ENCODE measurements around the gene ARMH1.

Gene ARMH1

DNA sequence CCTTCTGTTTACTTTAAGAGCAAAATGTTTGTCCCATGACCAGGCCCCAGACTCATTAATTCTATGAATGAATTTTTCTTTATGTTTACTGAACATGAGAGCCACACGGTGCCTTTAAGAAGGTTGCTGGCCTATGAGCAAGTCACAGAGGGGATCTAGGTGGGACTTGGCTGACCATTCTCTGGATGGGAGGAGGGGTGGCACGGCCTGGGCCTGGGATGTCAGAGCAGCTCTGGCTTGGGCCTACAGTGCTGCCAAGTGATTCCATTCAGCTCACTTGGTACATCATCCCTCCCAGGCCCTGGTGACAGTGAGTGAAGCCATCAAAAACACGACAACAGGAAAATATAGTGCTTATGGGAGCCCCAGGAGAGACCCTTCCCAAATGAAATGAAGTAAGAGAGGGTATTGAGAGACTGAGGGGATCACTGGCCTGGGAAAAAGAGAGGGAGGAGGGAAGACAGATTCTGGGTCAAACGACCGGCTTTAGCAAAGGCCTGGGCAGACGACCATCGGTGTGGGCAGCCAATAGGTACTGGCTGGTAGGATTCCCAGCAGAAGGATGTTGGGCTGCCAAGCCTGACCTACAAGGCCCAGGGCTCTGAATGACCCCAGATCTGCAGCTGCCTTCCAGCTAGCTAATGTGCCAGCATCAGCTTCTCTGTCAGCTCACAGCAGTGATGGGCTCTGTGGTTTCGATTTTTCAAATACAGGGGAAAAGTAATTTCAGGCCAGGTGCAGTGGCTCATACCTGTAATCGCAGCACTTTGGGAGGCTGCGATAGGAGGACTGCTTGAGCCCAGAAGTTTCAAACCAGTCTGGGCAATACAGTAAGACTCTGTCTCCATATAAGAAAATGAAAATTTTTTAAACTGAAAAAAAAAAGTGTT lies 3.5 kb upstream of the ARMH1 start:
- no peak for DNase-seq (ENCODE audit: low read depth in 2 of 2)

DNA sequence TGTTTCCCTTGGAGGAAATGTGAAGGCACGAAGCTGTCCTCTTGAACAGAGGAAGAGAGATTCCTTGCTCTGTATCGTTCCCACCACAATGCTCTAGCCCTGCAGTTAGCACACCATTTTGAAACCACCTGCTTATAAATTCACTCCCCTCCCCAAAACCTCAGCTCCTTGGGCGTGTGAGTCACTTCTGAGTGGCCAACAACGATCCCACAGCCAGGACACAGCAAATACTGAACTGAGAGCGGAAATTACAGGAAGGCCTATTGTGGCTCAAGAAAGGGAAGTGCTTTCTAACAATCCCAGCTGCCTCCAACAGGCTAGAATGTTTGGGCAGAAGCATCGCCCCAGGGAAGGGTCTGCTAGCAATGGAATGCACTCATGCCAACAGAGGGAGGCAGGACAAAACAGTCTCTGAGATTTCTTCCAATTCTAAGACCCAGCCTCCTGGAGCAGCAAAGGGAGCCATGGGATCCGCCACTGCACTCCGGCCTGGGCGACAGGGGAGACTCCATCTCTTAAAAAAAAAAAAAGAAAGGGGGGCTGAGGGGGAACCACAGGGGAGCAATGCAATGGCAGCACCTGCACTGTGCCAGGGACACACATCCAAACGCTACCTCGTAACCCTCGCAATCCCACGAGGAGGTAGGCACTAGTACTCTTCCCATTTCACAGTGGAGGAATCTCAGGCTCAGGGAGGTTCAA lies 2.1 kb upstream of the ARMH1 start:
- DNase-seq (ENCODE audit: low read depth in 2 of 2), result no peak

DNA sequence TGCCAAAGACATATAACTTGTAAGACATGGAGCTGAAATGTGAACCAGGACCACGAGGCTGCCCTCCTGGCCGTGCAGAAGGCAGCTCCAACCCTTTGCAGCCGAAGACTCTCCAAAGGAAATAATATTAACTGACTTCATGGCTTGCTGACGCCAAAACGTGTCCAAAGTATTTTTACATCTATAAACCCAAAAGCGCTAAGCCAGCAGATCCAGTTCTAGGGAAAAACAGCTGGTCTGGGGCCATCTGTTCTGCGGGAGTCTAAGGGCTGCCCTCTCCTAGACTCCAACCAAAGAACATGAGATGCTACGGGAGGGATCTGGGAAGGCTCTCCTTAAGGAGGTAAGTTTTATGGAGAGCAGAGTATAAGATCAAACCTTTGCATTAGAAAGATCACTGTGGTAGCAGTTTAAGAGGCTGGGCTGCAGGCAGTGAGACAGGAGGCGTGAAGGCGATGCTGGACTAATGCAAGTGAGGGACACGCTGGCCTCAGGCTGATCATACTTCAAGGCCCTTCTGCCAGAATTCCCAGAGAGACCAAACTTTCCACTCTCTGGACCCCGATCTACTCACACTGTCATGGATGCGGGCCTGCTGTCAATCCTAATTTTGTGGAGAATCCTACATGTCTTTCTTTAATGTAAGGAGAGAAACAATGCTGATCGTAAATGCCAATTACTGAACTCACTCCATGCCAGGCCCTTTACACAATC lies 1.4 kb upstream of the ARMH1 start:
- DNase-seq (ENCODE audit: low read depth in 2 of 2), result no peak

DNA sequence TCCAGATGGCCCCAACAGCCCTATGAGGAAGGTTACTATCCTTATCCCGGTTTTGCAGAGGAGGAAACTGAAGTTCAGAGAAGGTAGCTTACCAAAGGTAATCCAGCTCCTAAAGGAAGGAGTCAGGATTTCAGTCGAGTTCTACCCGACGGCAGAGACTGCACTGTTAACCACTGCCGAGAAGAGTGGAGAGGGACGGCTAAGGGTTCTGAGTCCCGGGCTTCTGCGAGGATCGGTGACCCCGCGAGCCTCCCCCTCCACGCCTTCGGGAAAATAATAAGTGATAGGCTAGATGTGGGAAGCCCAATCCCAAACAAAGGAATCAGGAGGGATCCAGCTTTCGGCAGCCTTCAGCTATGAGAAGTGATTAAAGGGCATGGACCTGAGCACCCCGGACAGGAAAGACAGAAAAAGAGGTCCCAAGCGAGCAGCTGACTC lies 820 bp upstream of the ARMH1 start:
- no peak for DNase-seq (ENCODE audit: low read depth in 2 of 2)

DNA sequence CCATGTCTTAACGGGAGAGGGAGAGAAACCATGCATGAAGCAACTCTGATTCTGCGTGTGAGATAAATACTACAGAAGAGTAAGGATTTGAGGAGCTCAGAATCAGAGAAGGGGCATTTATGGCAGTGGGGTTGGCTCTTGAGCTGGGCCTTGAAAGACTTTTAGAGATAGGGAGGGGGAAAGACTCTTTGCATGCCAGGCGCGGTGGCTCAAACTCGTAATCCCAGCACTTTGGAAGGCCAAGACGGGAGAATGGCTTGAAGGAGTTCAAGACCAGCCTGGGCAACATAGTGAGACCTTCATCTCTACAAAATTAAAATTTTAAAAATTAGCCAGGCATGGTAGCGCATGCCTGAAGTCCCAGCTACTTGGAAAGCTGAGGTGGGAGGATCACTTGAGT lies 672 bp downstream of the ARMH1 start:
- DNase-seq (ENCODE audit: low read depth in 2 of 2), result no peak

GRCh38 chr1:44676484-44677200 lies 2.1 kb downstream of the ARMH1 start:
- no peak for DNase-seq (ENCODE audit: low read depth in 2 of 2)

DNA sequence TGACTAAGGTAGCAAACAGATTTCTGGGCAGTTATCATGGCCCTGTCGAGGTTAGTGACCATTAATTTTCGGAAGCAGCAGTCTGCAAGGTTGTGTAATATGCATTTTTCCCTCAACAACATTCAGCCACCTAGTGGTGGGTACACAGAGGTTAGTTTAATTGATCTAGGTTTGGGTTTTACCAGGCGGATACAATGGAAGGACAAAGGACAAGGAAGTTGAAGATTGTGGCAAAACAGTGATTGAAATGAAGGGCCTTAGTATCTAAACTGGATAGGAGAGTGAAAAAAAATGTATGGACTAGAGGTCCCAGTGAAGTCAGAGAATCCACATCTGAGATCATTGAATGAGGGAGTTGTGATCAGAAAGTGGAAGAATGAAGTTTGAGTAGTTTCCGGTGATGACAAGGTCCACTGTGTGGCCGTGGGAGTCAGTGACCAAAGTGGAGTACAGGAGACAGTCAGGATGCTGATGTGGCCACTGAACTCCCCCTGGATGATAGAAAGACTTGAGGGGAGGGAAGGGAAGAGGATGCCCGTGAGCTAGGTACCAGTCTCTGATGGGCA lies 2.8 kb downstream of the ARMH1 start:
- no peak for DNase-seq (ENCODE audit: low read depth in 2 of 2)

GRCh38 chr1:44678120-44678519 lies 3.6 kb downstream of the ARMH1 start:
- DNase-seq (ENCODE audit: low read depth in 2 of 2), result no peak

- DNase-seq (ENCODE audit: low read depth in 2 of 2), result no peak
Observed at GRCh38 chr1:44678626-44679025, 4.1 kb downstream of the ARMH1 start.

GRCh38 chr1:44679468-44679867 lies 5.0 kb downstream of the ARMH1 start:
- DNase-seq (ENCODE audit: low read depth in 2 of 2), result no peak

DNA sequence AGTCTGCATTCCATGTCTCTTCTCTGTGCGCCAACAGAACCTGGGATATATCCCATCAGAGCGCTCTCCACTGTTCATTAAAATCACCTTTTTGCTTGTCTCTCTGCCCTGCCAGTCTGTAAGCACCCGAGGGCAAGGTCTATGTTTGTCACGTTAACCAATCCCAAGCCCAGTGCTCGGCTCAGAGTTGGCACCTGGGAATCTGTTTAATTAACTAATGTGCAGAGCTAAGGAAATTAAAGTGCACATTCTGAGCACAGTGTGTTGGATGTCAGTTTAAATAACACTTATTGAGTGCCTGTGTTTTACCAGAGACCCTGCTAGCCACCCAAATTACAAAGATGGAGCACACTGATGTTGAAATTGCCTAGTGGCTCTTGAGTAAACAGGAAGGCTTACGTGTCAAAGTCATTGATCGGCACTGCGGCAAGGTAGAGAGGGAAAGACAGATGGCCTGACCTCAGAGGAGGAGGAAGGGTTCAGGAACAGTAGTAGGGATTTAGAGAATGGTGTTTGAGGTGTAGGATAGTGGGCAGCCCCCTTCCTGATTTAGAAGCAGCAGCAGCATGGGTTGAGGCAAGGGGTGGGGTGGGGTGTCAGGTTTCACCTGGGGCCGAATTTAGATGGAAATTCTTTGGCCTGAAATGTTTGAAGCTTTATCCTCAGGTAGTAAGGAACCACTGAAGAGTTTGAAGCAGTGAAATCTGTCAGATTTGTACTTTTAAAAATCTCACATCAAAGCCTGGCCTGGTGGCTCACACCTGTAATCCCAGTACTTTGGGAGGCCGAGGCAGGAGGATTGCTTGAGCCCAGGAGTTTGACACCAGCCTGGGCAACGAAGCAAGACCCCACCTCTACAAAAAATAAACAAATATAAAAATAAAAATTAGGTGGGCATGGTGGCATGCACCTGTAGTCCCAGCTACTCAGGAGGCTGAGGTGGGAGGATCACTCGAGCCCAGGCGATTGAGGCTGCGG lies 7.7 kb downstream of the ARMH1 start:
- DNase-seq (ENCODE audit: low read depth in 2 of 2), result no peak

DNA sequence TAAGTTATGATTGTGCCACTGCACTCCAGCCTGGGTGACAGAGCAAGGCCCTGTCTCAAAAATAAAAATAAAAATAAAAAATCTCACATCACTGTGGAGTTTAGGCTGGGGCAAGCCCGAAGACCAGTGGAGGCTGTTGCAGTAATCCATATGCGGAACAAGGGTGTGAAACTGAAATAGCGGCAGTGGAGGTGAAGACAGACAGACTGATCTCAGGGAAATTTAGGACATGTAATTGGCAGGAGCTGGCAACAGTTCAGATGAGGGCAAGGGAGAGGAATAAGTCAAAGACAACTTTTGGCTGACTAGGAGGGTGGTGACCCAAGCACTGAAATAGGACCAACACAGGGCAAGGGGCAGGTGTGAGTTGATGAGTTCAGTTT lies 8.4 kb downstream of the ARMH1 start:
- DNase-seq (ENCODE audit: low read depth in 2 of 2), result no peak

GRCh38 chr1:44684525-44684924 lies 10.0 kb downstream of the ARMH1 start:
- DNase-seq (ENCODE audit: low read depth in 2 of 2), result no peak

DNA sequence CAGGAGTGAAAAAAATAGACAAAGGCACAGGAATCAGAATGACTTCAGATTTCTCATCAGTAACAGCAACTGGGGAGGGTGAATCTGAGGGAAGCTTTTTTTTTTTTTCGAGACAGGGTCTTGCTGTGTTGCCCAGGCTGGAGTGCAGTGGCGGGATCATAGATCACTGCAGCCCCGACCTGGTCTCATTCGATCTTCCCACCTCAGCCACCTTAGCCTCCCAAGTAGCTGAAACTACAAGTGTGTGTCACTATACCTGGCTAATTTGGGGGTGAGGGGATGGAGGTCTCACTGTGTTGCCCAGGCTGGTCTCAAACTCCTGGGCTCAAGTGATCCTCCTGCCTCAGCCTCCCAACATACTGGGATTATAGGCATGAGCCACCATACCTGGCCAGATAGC lies 10.7 kb downstream of the ARMH1 start:
- DNase-seq (ENCODE audit: low read depth in 2 of 2), result no peak

DNA sequence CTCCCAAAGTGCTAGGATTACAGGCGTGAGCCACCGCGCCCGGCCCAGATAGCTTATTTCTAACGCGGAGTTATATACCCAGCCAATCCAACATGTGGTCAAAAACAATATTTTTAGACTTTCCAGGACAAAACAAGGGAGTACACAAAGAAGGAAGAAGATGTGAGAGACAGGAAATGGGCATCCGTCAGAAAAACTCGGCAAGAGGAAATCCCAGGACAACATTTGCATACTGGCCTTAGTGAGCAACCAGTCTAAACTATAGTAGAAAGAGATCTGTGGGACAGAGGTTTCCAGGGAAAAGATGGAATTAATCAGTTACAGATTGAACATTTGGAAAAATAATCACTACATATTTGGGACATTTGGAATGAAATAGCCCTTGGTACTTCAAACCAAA lies 11.4 kb downstream of the ARMH1 start:
- no peak for DNase-seq (ENCODE audit: low read depth in 2 of 2)

- DNase-seq (ENCODE audit: low read depth in 2 of 2), result no peak
Observed at GRCh38 chr1:44688760-44689446, 14.4 kb downstream of the ARMH1 start.

GRCh38 chr1:44689447-44689765 lies 14.9 kb downstream of the ARMH1 start:
- no peak for DNase-seq (ENCODE audit: low read depth in 2 of 2)

DNA sequence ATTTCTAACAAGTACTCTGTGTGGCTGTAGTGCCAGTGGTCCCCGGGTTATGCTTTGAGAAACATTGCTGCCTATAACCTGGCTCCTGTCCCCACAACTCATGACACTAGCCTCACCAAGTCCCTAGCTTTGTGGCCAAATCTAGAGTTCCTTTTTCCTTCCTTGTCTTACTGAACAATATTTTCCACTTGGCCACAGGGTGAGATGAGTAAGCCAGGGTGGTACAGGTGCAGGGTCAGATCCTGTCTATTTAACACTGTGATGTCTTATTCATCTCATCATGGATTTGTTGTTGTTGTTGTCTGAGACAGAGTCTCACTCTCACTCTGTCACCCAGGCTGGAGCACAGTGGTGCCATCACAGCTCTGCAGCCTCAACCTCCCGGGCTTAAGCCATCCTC lies 18.6 kb downstream of the ARMH1 start:
- DNase-seq (ENCODE audit: low read depth in 2 of 2), result no peak

DNA sequence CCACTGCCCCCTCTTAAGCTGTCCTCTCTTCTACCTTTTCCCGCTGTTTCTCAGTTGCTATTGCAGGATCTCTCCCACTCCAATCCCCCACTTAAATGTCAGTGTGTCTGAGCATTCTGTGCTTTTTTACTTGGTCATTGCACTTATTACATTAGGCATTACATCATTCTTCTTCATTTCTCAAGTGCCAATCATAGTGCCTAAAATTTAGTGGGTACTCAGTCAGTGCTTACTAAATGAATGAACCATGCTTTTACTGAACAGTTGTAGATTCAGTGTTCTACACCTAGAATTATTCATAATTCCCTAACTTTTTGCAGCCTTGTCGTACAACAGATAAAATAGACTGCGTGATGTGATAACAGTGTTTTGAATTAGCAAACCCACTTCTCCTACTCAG lies 19.4 kb downstream of the ARMH1 start:
- no peak for DNase-seq (ENCODE audit: low read depth in 2 of 2)

DNA sequence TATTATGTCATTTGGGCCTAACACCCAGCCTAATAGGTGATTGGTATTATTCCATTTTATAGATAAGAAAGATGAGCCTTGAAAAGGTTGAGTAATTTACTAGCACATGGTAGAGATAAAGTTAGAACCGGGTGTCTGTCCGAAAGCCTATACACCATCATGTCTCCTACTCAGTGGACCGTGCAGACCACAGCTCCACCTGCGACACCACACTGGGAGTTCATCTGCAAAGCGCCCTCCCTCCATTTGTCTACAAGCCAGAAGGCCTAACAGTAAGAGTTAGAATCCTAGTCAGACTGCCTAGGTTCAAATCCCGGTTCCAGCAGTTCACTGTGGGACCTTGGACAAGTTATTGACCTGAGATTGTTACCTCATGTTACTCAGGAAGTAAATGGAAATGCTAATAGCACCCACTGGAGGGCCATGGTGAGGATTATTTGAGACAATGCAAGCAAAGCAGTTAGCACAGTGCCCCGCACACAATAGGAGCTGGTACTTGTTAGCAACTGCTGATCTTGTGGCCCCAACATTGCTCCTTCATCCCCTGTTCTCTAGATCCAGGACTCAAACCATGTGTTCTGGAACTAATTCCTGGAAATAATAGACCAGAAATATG lies 20.5 kb downstream of the ARMH1 start:
- DNase-seq (ENCODE audit: low read depth in 2 of 2), result no peak
